HL-60 (cell line): ENCODE measurements around the gene TEX35.

Experiments used
- CTCF ChIP-seq: IDR thresholded peaks from one replicate; pipeline ENCODE4 v1.5.1; 2011; ENCODE audit warnings: low read length, control low read depth, inconsistent platforms; ENCODE audit not compliant: insufficient read depth
- POLR2AphosphoS5 ChIP-seq: IDR thresholded peaks from 2 replicates; pipeline ENCODE4 v1.6.1; 2012; ENCODE audit warnings: low read depth
- SPI1 ChIP-seq: IDR thresholded peaks from 2 replicates; pipeline ENCODE4 v1.6.1; 2012; ENCODE audit warnings: low read depth, mild to moderate bottlenecking, borderline replicate concordance

DNA sequence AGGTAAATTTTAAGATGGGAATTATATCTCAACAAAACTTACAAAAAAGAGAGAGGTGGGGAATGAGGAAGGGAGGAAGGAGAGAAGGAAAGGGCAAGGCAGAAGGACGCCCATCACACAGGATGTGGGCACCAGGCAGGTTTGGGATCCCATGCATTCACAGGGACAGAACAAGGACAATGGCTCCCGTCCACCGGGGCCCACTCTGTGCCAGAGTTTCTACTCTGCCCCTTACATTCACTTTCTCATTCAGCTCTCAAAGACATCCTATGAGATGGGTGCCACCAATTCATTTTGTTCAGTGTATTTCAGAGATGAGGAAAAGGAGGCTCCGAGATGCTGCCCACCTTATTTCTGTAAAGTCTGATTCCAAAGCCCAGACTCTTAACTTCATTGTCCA lies 23.5 kb upstream of the TEX35 start:
- no peak for TF ChIP-seq CTCF
- TF ChIP-seq POLR2AphosphoS5: no peak
- no peak for TF ChIP-seq SPI1
